HepG2 (cell line): Measurements from ENCODE around the gene WDR6. TPM values are rescaled to one million over a fixed set of nuclear protein-coding genes. Genes with fewer than 3 reads are reported as not detected.

ENCODE experiments used
- AGO1 ChIP-seq: fragments of 200-400 bp; formaldehyde crosslinking; IDR thresholded peaks from 2 replicates; pipeline ENCODE4 v1.6.1; 2017; ENCODE audit warnings: mild to moderate bottlenecking, low read depth, low read length, moderate library complexity; ENCODE audit not compliant: poor library complexity, severe bottlenecking
- ASH2L ChIP-seq: fragments of 300-600, 200-600 bp; sonication (generic); IDR thresholded peaks from 2 replicates; pipeline ENCODE4 v1.7.0; 2017; ENCODE audit warnings: low read depth, mild to moderate bottlenecking, moderate library complexity, mixed read lengths, low read length; ENCODE audit not compliant: insufficient read length
- CEBPG ChIP-seq: IDR thresholded peaks from 2 replicates; pipeline ENCODE4 v1.6.1; 2016
- DPF2 ChIP-seq: sonication (generic); formaldehyde crosslinking; IDR thresholded peaks from 2 replicates; pipeline ENCODE4 v1.4.0; 2020; ENCODE audit warnings: mild to moderate bottlenecking, low read depth, missing genetic modification reagents, borderline replicate concordance
- FOXK2 ChIP-seq: fragments of 450-650 bp; IDR thresholded peaks from 2 replicates; pipeline ENCODE4 v1.6.1; 2016
- MIER2 ChIP-seq: IDR thresholded peaks from 2 replicates; pipeline ENCODE4 v1.6.1; 2016; ENCODE audit warnings: missing biosample characterization, missing genetic modification reagents
- MTF1 ChIP-seq: sonication (generic); formaldehyde crosslinking; IDR thresholded peaks from 2 replicates; pipeline ENCODE4 v1.5.0; 2020; ENCODE audit warnings: missing genetic modification reagents
- ONECUT2 ChIP-seq: sonication (generic); formaldehyde crosslinking; IDR thresholded peaks from 2 replicates; pipeline ENCODE4 v1.4.0; 2020; ENCODE audit warnings: missing genetic modification reagents
- RELA ChIP-seq: sonication (generic); formaldehyde crosslinking; IDR thresholded peaks from 2 replicates; pipeline ENCODE4 v1.4.0; 2020; ENCODE audit warnings: missing genetic modification reagents
- SNRNP70 ChIP-seq: fragments of 200-400 bp; formaldehyde crosslinking; IDR thresholded peaks from 2 replicates; pipeline ENCODE4 v1.6.1; 2017; ENCODE audit warnings: mild to moderate bottlenecking, low read depth, low read length, moderate library complexity
- SRF ChIP-seq: IDR thresholded peaks from 2 replicates; pipeline ENCODE4 v1.6.1; 2011; ENCODE audit warnings: mild to moderate bottlenecking, low read depth, low read length, moderate library complexity
- TBP ChIP-seq: sonication (generic); formaldehyde crosslinking; IDR thresholded peaks from 2 replicates; pipeline ENCODE4 v1.5.0; 2020; ENCODE audit warnings: missing genetic modification reagents
- ZNF230 ChIP-seq: sonication (generic); formaldehyde crosslinking; IDR thresholded peaks from 2 replicates; pipeline ENCODE4 v1.4.0; 2020; ENCODE audit warnings: mild to moderate bottlenecking, missing genetic modification reagents
- ZNF232 ChIP-seq: sonication (generic); formaldehyde crosslinking; IDR thresholded peaks from 2 replicates; pipeline ENCODE4 v1.4.0; 2020; ENCODE audit warnings: missing genetic modification reagents, borderline replicate concordance
- polyA plus RNA-seq, 8 experiments: library from polyadenylated mRNA; depleted of rRNA in 3 of 8; stranded (reverse) in 7 of 8; unstranded in 1 of 8; fragments of >200 nt; fragmentation: Illumina TruSeq in 4 of 8; extraction: Trizol in 4 of 8; gene quantifications; 2 replicates each; pipeline versions ENCODE4 v1.2.1 to v1.2.3, GENCODE V29; 2011 to 2016; ENCODE audit warnings: low read depth in 4 of 8, missing spikeins in 1 of 8, mixed read lengths in 1 of 8; ENCODE audit not compliant: insufficient read depth in 1 of 8
- total RNA-seq, 5 experiments: library from RNA; depleted of rRNA; stranded (reverse); fragments of >200 nt; fragmentation: Illumina TruSeq; extraction: Trizol; gene quantifications; 2 replicates each; pipeline ENCODE4 v1.2.3, GENCODE V29; 2016; ENCODE audit warnings: low read depth in 1 of 5
- TF ChIP-seq, protein P1 (sequence below): fragments of 450-650 bp; IDR thresholded peaks from 2 replicates; pipeline ENCODE4 v1.6.1; 2017
- TF ChIP-seq, protein P2 (sequence below): sonication (generic); formaldehyde crosslinking; IDR thresholded peaks from 2 replicates; pipeline ENCODE4 v1.8.1; 2022; ENCODE audit warnings: low read depth, mild to moderate bottlenecking, missing genetic modification reagents
- TF ChIP-seq, protein P3 (sequence below): sonication (generic); formaldehyde crosslinking; IDR thresholded peaks from 2 replicates; pipeline ENCODE4 v1.4.0; 2020; ENCODE audit warnings: missing genetic modification reagents
- TF ChIP-seq, protein P4 (sequence below): sonication (generic); formaldehyde crosslinking; IDR thresholded peaks from 2 replicates; pipeline ENCODE4 v1.5.0; 2020; ENCODE audit warnings: missing genetic modification reagents

Gene WDR6
- total and polyA plus RNA-seq, 2 of the 13 experiments (the other 11 are each of a cell fraction or from before 2014, with no cell fraction given), result 73.4 to 139 TPM

DNA sequence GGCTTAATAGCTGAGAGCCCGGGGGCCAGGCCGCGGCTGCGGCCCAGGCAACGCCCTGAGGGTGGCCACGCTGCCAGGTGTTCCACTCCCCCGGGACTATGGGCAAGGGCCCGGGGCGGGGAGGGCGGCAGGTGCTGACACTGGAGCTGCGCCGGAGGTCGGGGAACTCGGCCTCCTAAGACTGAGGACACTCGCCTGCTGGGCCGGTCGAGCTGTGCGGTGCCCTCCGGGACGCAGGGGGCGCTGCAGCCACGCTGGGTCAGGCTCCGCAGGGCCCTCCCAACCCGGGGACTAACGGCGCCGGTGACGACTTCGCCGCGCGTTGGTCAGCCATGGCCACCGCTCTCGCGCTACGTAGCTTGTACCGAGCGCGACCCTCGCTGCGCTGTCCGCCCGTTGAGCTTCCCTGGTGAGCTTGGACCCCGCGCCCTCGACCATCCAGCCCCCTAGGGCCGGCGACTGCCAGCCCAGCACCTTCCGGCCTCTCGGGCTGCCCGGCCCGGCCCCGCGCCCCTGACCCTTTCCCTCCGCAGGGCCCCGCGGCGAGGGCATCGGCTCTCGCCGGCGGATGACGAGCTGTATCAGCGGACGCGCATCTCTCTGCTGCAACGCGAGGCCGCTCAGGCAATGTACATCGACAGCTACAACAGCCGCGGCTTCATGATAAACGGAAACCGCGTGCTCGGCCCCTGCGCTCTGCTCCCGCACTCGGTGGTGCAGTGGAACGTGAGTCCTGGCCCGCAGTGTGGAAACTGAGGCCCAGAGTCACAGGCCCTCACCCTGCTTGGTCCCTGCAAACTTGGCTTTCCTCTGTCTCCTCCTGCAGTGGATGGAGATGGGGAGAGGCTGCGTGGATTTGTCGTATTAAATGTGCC is 14.9 kb downstream of the WDR6 start, which contains the start of gene NDUFAF3 (continued):
- TF ChIP-seq SNRNP70, result 0 out of 2 replicates have a peak, but pooled peaks have one; percentile 45
- no peak for TF ChIP-seq TBP
- TF ChIP-seq, protein P1, sequence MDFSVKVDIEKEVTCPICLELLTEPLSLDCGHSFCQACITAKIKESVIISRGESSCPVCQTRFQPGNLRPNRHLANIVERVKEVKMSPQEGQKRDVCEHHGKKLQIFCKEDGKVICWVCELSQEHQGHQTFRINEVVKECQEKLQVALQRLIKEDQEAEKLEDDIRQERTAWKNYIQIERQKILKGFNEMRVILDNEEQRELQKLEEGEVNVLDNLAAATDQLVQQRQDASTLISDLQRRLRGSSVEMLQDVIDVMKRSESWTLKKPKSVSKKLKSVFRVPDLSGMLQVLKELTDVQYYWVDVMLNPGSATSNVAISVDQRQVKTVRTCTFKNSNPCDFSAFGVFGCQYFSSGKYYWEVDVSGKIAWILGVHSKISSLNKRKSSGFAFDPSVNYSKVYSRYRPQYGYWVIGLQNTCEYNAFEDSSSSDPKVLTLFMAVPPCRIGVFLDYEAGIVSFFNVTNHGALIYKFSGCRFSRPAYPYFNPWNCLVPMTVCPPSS, result no peak
- TF ChIP-seq, protein P2, sequence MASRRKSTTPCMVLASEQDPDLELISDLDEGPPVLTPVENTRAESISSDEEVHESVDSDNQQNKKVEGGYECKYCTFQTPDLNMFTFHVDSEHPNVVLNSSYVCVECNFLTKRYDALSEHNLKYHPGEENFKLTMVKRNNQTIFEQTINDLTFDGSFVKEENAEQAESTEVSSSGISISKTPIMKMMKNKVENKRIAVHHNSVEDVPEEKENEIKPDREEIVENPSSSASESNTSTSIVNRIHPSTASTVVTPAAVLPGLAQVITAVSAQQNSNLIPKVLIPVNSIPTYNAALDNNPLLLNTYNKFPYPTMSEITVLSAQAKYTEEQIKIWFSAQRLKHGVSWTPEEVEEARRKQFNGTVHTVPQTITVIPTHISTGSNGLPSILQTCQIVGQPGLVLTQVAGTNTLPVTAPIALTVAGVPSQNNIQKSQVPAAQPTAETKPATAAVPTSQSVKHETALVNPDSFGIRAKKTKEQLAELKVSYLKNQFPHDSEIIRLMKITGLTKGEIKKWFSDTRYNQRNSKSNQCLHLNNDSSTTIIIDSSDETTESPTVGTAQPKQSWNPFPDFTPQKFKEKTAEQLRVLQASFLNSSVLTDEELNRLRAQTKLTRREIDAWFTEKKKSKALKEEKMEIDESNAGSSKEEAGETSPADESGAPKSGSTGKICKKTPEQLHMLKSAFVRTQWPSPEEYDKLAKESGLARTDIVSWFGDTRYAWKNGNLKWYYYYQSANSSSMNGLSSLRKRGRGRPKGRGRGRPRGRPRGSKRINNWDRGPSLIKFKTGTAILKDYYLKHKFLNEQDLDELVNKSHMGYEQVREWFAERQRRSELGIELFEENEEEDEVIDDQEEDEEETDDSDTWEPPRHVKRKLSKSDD, result peak; percentile 93; the same call in 1 of the 2 replicates
- TF ChIP-seq AGO1, result peak; percentile 32
- TF ChIP-seq CEBPG, result 0 out of 2 replicates have a peak, but pooled peaks have one; percentile 8
- no peak for TF ChIP-seq FOXK2
- TF ChIP-seq ONECUT2 (CRISPR knock-in tag), result 0 out of 2 replicates have a peak, but pooled peaks have one; percentile 33
- TF ChIP-seq ZNF230 (CRISPR knock-in tag), result 0 out of 2 replicates have a peak, but pooled peaks have one; percentile 27
- no peak for TF ChIP-seq MIER2
- TF ChIP-seq DPF2 (CRISPR knock-in tag), result no peak
- no peak for TF ChIP-seq RELA (CRISPR knock-in tag)
- no peak for TF ChIP-seq SRF
- TF ChIP-seq MTF1, result peak; percentile 25; the same call in 1 of the 2 replicates
- TF ChIP-seq, protein P3, sequence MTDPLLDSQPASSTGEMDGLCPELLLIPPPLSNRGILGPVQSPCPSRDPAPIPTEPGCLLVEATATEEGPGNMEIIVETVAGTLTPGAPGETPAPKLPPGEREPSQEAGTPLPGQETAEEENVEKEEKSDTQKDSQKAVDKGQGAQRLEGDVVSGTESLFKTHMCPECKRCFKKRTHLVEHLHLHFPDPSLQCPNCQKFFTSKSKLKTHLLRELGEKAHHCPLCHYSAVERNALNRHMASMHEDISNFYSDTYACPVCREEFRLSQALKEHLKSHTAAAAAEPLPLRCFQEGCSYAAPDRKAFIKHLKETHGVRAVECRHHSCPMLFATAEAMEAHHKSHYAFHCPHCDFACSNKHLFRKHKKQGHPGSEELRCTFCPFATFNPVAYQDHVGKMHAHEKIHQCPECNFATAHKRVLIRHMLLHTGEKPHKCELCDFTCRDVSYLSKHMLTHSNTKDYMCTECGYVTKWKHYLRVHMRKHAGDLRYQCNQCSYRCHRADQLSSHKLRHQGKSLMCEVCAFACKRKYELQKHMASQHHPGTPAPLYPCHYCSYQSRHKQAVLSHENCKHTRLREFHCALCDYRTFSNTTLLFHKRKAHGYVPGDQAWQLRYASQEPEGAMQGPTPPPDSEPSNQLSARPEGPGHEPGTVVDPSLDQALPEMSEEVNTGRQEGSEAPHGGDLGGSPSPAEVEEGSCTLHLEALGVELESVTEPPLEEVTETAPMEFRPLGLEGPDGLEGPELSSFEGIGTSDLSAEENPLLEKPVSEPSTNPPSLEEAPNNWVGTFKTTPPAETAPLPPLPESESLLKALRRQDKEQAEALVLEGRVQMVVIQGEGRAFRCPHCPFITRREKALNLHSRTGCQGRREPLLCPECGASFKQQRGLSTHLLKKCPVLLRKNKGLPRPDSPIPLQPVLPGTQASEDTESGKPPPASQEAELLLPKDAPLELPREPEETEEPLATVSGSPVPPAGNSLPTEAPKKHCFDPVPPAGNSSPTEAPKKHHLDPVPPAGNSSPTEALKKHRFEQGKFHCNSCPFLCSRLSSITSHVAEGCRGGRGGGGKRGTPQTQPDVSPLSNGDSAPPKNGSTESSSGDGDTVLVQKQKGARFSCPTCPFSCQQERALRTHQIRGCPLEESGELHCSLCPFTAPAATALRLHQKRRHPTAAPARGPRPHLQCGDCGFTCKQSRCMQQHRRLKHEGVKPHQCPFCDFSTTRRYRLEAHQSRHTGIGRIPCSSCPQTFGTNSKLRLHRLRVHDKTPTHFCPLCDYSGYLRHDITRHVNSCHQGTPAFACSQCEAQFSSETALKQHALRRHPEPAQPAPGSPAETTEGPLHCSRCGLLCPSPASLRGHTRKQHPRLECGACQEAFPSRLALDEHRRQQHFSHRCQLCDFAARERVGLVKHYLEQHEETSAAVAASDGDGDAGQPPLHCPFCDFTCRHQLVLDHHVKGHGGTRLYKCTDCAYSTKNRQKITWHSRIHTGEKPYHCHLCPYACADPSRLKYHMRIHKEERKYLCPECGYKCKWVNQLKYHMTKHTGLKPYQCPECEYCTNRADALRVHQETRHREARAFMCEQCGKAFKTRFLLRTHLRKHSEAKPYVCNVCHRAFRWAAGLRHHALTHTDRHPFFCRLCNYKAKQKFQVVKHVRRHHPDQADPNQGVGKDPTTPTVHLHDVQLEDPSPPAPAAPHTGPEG (CRISPR knock-in tag), result 0 out of 2 replicates have a peak, but pooled peaks have one; percentile 15
- TF ChIP-seq, protein P4, sequence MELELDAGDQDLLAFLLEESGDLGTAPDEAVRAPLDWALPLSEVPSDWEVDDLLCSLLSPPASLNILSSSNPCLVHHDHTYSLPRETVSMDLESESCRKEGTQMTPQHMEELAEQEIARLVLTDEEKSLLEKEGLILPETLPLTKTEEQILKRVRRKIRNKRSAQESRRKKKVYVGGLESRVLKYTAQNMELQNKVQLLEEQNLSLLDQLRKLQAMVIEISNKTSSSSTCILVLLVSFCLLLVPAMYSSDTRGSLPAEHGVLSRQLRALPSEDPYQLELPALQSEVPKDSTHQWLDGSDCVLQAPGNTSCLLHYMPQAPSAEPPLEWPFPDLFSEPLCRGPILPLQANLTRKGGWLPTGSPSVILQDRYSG (CRISPR knock-in tag), result peak; percentile 74; the same call in 1 of the 2 replicates
- TF ChIP-seq ZNF232 (CRISPR knock-in tag), result peak; percentile 45; the same call in 1 of the 2 replicates
- TF ChIP-seq ASH2L, result peak; percentile 68
